Measurements from ENCODE around the gene NIPAL4.

Gene NIPAL4

DNA sequence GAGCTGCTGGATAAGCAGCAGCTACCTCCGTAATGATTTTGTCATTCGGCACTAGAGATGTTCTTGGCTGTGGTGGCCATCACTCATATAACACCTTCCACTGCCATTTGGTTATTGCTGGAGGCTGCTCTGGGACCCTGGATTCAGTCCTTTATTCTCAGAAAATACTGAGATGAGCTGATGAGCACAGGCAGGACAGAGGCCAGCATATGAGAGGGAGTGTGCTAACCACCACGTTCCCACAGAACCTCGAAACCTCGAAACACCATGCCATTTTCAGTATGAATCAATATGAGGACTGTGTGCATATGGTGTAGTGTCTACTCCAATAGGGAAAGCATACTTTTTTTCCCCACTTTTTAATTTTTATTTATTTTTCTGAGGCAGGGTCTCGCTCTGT lies 59.0 kb downstream of the NIPAL4 start:
- DNase-seq: no peak

GRCh38 chr5:157519579-157520253 lies 59.7 kb downstream of the NIPAL4 start:
- DNase-seq: no peak

DNA sequence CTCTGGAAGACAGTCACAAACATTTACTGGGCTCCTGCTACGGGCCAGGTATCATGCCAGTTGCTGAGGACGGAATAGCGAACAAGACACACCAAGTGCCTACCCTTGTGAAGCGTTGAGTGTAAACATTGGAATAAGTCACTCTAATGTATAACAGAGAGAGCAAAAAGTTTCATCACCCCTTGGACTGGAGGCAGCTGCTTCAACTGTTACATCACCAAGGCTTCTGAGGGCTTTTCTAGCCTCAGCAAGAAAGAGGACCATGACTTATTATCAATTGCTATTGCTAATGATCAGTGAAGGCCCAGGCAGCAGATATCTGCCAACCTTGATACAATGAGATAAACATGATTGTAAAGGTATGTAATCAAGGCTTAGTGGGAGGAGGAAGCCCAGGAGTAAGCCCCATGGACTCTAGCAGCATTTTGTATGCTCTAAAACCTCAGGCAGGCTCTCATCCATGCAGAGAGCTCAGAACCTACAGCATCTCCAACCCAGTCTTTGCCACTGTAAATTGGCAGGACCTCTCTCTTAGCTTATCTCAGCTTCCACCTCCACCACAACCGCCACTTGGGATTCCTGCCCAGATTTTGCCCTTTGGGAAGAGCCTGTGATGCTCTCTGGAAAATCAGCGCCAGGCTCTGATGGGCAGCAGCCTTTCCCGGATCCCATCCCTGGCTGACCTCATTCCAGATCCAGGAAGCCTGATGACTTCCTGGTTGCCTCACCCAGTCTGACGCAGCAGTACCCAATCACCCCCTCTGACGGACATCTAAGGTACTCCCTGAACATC lies 61.1 kb downstream of the NIPAL4 start:
- DNase-seq: no peak

GRCh38 chr5:157521704-157522029 lies 61.7 kb downstream of the NIPAL4 start:
- no peak for DNase-seq

DNA sequence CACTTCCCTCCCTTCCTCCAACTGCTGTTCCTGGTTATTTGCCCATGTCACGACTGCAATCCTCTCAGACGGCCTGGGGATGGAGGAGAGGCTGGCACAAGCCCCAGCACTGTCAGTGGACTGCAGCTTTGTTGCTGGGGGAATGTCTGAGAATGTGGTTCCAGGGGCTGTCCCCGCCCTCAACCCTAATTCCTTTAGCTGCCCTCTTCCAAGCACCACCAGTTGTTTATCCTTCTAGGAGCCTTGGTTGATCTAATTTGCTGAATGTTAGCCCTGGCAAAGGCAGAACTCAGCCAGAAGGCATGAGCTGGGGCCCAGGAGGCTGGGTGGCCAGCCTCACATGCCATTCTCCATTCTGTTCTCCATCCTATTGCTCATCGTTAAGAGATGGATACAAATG lies 64.0 kb downstream of the NIPAL4 start:
- DNase-seq: no peak

Data from NCI-H510A (cell line).